Hepatocyte (in vitro differentiated cells): ENCODE measurements around the gene PCBP3. TPM values are rescaled to one million over a fixed set of nuclear protein-coding genes. Genes with fewer than 3 reads are reported as not detected.

Experiments
- DNase-seq: peaks from one replicate; pipeline ENCODE4 v3.0.0-alpha.2; 2016; ENCODE audit warnings: low spot score
- H2AFZ ChIP-seq: fragments of 200-600 bp; sonication (generic); 2 replicates; pipeline ENCODE4 v1.6.0; 2016; ENCODE audit warnings: antibody characterized with exemption, mild to moderate bottlenecking
- H3K27ac ChIP-seq: fragments of 200-600 bp; sonication (generic); 2 replicates; pipeline ENCODE4 v1.5.1; 2016; ENCODE audit warnings: mild to moderate bottlenecking
- H3K27me3 ChIP-seq: fragments of 200-600 bp; sonication (generic); 2 replicates; pipeline ENCODE4 v1.6.1; 2016
- H3K36me3 ChIP-seq: fragments of 200-600 bp; sonication (generic); replicated peaks from 2 replicates; pipeline ENCODE4 v1.5.1; 2016; ENCODE audit warnings: low read depth; ENCODE audit not compliant: insufficient read depth
- H3K4me1 ChIP-seq: fragments of 200-600 bp; sonication (generic); 2 replicates; pipeline ENCODE4 v1.5.1; 2016; ENCODE audit warnings: mild to moderate bottlenecking, moderate library complexity; ENCODE audit not compliant: insufficient read depth
- H3K4me2 ChIP-seq: fragments of 200-600 bp; sonication (generic); 2 replicates; pipeline ENCODE4 v1.6.0; 2016
- H3K4me3 ChIP-seq: fragments of 200-600 bp; sonication (generic); 2 replicates; pipeline ENCODE4 v1.5.1; 2016; ENCODE audit warnings: mild to moderate bottlenecking
- H3K79me2 ChIP-seq: fragments of 200-600 bp; sonication (generic); 2 replicates; pipeline ENCODE4 v1.6.0; 2017; ENCODE audit warnings: mild to moderate bottlenecking
- H3K9me2 ChIP-seq: fragments of 200-600 bp; sonication (generic); replicated peaks from 2 replicates; pipeline ENCODE4 v1.6.0; 2017; ENCODE audit warnings: mild to moderate bottlenecking; ENCODE audit not compliant: insufficient read depth
- H3K9me3 ChIP-seq: fragments of 200-600 bp; sonication (generic); 2 replicates; pipeline ENCODE4 v1.5.1; 2016; ENCODE audit warnings: low read depth, mild to moderate bottlenecking
- H4K20me1 ChIP-seq: fragments of 200-600 bp; sonication (generic); 2 replicates; pipeline ENCODE4 v1.6.0; 2016; ENCODE audit warnings: mild to moderate bottlenecking; ENCODE audit not compliant: insufficient read depth, poor library complexity, severe bottlenecking
- EZH2 ChIP-seq: fragments of 200-600 bp; sonication (generic); IDR thresholded peaks from 2 replicates; pipeline ENCODE4 v1.6.1; 2016; ENCODE audit warnings: antibody characterized with exemption, mild to moderate bottlenecking, borderline replicate concordance
- EZH2phosphoT487 ChIP-seq: fragments of 200-600 bp; sonication (generic); IDR thresholded peaks from one replicate; pipeline ENCODE4 v1.6.1; 2018; ENCODE audit warnings: antibody characterized with exemption, mild to moderate bottlenecking, low read depth, moderate library complexity; ENCODE audit not compliant: unreplicated experiment, severe bottlenecking
- WGBS: methylation state at CpG from one replicate; pipeline ENCODE4 v1.1.6; 2016; ENCODE audit warnings: low lambda C conversion rate; ENCODE audit errors: missing lambda C conversion rate; 5-methylcytosine and 5-hydroxymethylcytosine counted together
- polyA plus RNA-seq: library from polyadenylated mRNA; unstranded; fragments of >200 nt; fragmentation: Nextera tagmentation; extraction: Ambion mirVana; gene quantifications from 2 replicates; pipeline ENCODE4 v1.2.1, GENCODE V29; 2016
- total RNA-seq: library from RNA; depleted of rRNA; stranded (reverse); fragments of >200 nt; gene quantifications from 2 replicates; pipeline ENCODE4 v1.2.3, GENCODE V29; 2014
- TF ChIP-seq, protein P1 (sequence below): fragments of 200-600 bp; sonication (generic); IDR thresholded peaks from 2 replicates; pipeline ENCODE4 v1.5.1; 2016; ENCODE audit warnings: antibody characterized with exemption, mild to moderate bottlenecking; ENCODE audit not compliant: poor library complexity

PCBP3 gene
- total and polyA plus RNA-seq, 2 experiments from 2014 or later: 3.1 to 8.8 TPM

DNA sequence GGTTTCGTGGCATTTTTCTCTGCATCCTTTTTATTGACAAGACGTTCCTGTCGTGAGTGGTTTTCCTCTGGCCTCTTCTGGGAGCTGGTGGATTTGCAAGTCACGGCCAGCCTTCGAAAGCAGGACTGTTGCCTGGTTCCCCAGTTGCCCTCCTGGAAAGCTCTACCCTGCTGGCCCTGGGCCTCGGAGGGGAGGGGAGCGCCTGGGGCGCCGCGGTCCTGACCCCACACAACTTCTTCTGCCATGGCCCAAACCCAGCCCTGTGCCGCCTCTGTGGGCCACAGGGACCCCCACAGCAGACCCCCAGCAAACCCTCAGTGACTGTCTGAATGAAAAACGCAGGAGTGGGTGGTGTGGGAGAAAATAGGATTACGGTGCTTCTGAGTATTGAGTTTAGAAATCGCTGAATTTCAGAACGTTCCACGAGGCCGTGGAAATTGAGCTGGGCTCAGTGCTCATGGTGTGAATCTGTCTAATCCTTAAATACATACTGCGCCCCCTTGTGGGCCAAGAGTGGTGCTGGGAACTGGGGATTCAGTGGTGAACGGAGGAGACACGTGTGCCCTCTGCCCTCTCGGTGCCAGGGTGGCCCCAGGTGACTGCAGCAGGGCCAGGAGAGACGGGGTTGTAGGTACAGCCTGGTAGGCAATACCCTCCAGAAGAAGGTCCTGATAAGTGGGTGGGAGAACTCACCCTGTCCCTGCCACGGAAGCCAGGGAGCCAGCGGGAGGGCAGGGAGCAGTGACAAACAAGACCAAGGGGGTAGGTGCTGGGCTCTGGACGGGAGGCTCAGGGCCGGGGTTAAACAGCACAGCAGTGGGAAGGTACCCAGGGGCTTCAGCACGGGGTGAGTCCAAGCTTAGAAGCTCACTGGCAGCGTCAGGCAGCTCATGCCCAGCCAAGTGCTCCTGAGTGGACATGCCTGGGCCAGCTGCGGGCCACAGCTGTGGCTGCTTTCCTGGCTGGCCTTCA is 236.9 kb downstream of the PCBP3 start:
- 68% methylated on average over 29 of the region's 29 CpGs for WGBS
- DNase-seq: peak; percentile 81
- Histone ChIP-seq H3K27ac (no peak overlapping the region), H3K79me2 (no peaks in the 10 kb centered on the region), H3K9me3 (no peaks in the 10 kb centered on the region), H3K4me2 (no peak overlapping the region), H3K36me3 (no peaks in the 10 kb centered on the region), H3K4me1 (peaks cover 20% of the 10 kb centered on the region), H2AFZ (no peak overlapping the region), H3K4me3 (no peak overlapping the region), H4K20me1 (no peaks in the 10 kb centered on the region), H3K27me3 (no peaks in the 10 kb centered on the region), H3K9me2 (no peaks in the 10 kb centered on the region)
- no peak for TF ChIP-seq EZH2
- TF ChIP-seq, protein P1, sequence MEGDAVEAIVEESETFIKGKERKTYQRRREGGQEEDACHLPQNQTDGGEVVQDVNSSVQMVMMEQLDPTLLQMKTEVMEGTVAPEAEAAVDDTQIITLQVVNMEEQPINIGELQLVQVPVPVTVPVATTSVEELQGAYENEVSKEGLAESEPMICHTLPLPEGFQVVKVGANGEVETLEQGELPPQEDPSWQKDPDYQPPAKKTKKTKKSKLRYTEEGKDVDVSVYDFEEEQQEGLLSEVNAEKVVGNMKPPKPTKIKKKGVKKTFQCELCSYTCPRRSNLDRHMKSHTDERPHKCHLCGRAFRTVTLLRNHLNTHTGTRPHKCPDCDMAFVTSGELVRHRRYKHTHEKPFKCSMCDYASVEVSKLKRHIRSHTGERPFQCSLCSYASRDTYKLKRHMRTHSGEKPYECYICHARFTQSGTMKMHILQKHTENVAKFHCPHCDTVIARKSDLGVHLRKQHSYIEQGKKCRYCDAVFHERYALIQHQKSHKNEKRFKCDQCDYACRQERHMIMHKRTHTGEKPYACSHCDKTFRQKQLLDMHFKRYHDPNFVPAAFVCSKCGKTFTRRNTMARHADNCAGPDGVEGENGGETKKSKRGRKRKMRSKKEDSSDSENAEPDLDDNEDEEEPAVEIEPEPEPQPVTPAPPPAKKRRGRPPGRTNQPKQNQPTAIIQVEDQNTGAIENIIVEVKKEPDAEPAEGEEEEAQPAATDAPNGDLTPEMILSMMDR: peak; percentile 53

DNA sequence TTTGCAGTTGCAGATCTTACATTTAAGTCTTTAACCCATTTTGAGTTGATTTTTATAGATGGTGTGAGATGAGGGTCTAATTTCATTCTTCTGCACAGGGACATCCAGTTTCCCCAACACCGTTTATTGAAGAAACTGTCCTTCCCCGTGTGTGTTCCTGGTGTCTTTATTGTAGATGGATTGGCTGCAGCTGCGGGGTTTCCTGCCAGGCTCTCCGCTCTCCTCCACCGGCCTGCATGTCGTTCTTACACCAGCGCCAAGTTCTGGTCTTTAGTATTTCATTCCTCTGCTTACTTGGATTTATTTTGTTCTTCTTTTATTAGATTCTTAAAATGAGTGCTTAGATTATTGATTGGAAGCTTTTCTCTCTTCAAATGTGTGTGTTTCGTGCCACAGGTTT is 239.1 kb downstream of the PCBP3 start:
- 62% methylated on average over 8 of the region's 8 CpGs for WGBS
- Histone ChIP-seq H3K4me1 (peaks cover 6% of the 10 kb centered on the region), H4K20me1 (no peaks in the 10 kb centered on the region), H3K27me3 (no peaks in the 10 kb centered on the region), H2AFZ (no peak overlapping the region), H3K9me2 (no peaks in the 10 kb centered on the region), H3K27ac (no peak overlapping the region), H3K4me3 (no peak overlapping the region), H3K9me3 (no peaks in the 10 kb centered on the region), H3K79me2 (no peaks in the 10 kb centered on the region), H3K36me3 (no peaks in the 10 kb centered on the region), H3K4me2 (no peak overlapping the region)
- TF ChIP-seq, protein P1: no peak
- TF ChIP-seq EZH2phosphoT487 (no peak), EZH2 (no peak)
- no peak for DNase-seq

DNA sequence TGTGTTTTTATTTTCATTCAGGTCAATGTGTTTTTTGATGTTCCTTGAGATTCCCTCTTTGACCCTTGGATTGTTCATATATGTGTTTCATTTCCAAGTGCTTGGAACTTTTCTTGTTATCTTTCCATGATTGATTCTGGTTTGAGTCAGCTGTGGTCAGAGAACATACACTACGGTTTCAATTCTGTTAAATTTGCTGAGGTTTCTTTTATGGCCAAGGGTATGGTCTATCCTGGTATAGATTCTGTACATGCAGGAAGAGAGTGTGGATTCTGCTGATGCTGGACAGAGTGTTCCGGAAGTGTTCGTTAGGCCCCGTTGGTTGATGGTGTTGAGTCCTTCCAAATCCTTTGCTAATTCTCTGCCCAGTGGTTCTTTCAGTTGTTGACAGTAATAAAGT is 239.6 kb downstream of the PCBP3 start:
- Histone ChIP-seq H3K36me3 (no peaks in the 10 kb centered on the region), H3K4me3 (no peak overlapping the region), H3K27ac (no peak overlapping the region), H3K4me2 (no peak overlapping the region), H3K9me2 (no peaks in the 10 kb centered on the region), H3K27me3 (no peaks in the 10 kb centered on the region), H3K9me3 (no peaks in the 10 kb centered on the region), H3K4me1 (peaks cover 3% of the 10 kb centered on the region), H3K79me2 (no peaks in the 10 kb centered on the region), H4K20me1 (no peaks in the 10 kb centered on the region), H2AFZ (no peak overlapping the region)
- DNase-seq: no peak
- WGBS: 81% methylated on average over 4 of the region's 4 CpGs
- TF ChIP-seq EZH2phosphoT487 (no peak), EZH2 (no peak)
- TF ChIP-seq, protein P1: no peak
